ENCODE data around the gene YTHDC1. TPM values are rescaled to one million over a fixed set of nuclear protein-coding genes. Genes with fewer than 3 reads are reported as not detected.

Gene YTHDC1
- total RNA-seq, 4 donors from 2014 or later = 67.9 to 497 (median 78.3) TPM

- Histone ChIP-seq H3K36me3 (peaks cover 11 to 51% of the 10 kb centered on the region in 2 donors), H3K27ac (no peak overlapping the region), H3K4me1 (no peaks in the 10 kb centered on the region), H3K27me3 (no peaks in the 10 kb centered on the region), H3K4me3 (no peak overlapping the region), H3K9me3 (no peaks in the 10 kb centered on the region)
- TF ChIP-seq, protein P1, sequence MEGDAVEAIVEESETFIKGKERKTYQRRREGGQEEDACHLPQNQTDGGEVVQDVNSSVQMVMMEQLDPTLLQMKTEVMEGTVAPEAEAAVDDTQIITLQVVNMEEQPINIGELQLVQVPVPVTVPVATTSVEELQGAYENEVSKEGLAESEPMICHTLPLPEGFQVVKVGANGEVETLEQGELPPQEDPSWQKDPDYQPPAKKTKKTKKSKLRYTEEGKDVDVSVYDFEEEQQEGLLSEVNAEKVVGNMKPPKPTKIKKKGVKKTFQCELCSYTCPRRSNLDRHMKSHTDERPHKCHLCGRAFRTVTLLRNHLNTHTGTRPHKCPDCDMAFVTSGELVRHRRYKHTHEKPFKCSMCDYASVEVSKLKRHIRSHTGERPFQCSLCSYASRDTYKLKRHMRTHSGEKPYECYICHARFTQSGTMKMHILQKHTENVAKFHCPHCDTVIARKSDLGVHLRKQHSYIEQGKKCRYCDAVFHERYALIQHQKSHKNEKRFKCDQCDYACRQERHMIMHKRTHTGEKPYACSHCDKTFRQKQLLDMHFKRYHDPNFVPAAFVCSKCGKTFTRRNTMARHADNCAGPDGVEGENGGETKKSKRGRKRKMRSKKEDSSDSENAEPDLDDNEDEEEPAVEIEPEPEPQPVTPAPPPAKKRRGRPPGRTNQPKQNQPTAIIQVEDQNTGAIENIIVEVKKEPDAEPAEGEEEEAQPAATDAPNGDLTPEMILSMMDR (IDR thresholded peaks at IDR 0.05) = no peak
- TF ChIP-seq EP300 (IDR thresholded peaks at IDR 0.05) (no peak), POLR2A (IDR thresholded peaks at IDR 0.05) (no peak)
- 49 to 67% methylated on average over 2 to 3 of the region's 3 CpGs for WGBS, 2 donors (ENCODE audit: low coverage in 1 of 2)
- ATAC-seq = no peak
Measured at GRCh38 chr4:68310651-68311247, 39.1 kb downstream of the YTHDC1 start.

GRCh38 chr4:68304731-68305130 is 45.2 kb downstream of the YTHDC1 start:
- no peak overlapping the region for H3K27ac ChIP-seq
- no peaks in the 10 kb centered on the region for H3K9me3 ChIP-seq
- H3K27me3 ChIP-seq = no peaks in the 10 kb centered on the region
- H3K4me3 ChIP-seq = no peak overlapping the region
- H3K36me3 ChIP-seq = no peaks in the 10 kb centered on the region
- no peak for TF ChIP-seq POLR2A (IDR thresholded peaks at IDR 0.05)
- TF ChIP-seq POLR2AphosphoS5 (IDR thresholded peaks at IDR 0.05) = no peak
- TF ChIP-seq, protein P1 (IDR thresholded peaks at IDR 0.05) = no peak
- no peak for TF ChIP-seq EP300 (IDR thresholded peaks at IDR 0.05)
- ATAC-seq = no peak
- no peaks in the 10 kb centered on the region for H3K4me1 ChIP-seq
- WGBS, 2 donors (ENCODE audit: low coverage in 1 of 2) = 77 to 100% methylated on average over 1 to 9 of the region's 9 CpGs

GRCh38 chr4:68299492-68300457 is 50.1 kb downstream of the YTHDC1 start:
- Histone ChIP-seq H3K27ac (no peak overlapping the region), H3K4me3 (no peak overlapping the region), H3K27me3 (no peaks in the 10 kb centered on the region), H3K4me1 (no peaks in the 10 kb centered on the region), H3K36me3 (no peaks in the 10 kb centered on the region), H3K9me3 (no peaks in the 10 kb centered on the region)
- TF ChIP-seq POLR2A (IDR thresholded peaks at IDR 0.05) = no peak
- TF ChIP-seq, protein P1 (IDR thresholded peaks at IDR 0.05) = no peak
- no peak for TF ChIP-seq EP300 (IDR thresholded peaks at IDR 0.05)
- no peak for TF ChIP-seq POLR2AphosphoS5 (IDR thresholded peaks at IDR 0.05)
- WGBS, 2 donors (ENCODE audit: low coverage in 1 of 2) = 74 to 77% methylated on average over 9 of the region's 9 CpGs
- ATAC-seq = no peak

GRCh38 chr4:68297137-68297536 is 52.8 kb downstream of the YTHDC1 start:
- no peak for TF ChIP-seq POLR2AphosphoS5 (IDR thresholded peaks at IDR 0.05)
- no peak for TF ChIP-seq EP300 (IDR thresholded peaks at IDR 0.05)
- no peak for TF ChIP-seq POLR2A (IDR thresholded peaks at IDR 0.05)
- TF ChIP-seq, protein P1 (IDR thresholded peaks at IDR 0.05) = no peak
- 88 to 94% methylated on average over 2 to 4 of the region's 4 CpGs for WGBS, 2 donors (ENCODE audit: low coverage in 1 of 2)
- no peak for ATAC-seq
- Histone ChIP-seq H3K27ac (no peak overlapping the region), H3K4me1 (no peaks in the 10 kb centered on the region), H3K27me3 (no peaks in the 10 kb centered on the region), H3K4me3 (no peak overlapping the region), H3K9me3 (no peaks in the 10 kb centered on the region), H3K36me3 (no peaks in the 10 kb centered on the region)
